Putamen (tissue), 1 donor: ENCODE results near the gene MFSD11.
"Not testable (repeated sequence)": the region's sequence is repeated elsewhere in the genome, so short reads cannot be mapped to it uniquely, and the experiment has no call there.

Source experiments
- DNase-seq: peaks from one replicate; pipeline ENCODE4 v3.0.0-alpha.2; 2016; ENCODE audit warnings: low spot score

Gene MFSD11

DNA sequence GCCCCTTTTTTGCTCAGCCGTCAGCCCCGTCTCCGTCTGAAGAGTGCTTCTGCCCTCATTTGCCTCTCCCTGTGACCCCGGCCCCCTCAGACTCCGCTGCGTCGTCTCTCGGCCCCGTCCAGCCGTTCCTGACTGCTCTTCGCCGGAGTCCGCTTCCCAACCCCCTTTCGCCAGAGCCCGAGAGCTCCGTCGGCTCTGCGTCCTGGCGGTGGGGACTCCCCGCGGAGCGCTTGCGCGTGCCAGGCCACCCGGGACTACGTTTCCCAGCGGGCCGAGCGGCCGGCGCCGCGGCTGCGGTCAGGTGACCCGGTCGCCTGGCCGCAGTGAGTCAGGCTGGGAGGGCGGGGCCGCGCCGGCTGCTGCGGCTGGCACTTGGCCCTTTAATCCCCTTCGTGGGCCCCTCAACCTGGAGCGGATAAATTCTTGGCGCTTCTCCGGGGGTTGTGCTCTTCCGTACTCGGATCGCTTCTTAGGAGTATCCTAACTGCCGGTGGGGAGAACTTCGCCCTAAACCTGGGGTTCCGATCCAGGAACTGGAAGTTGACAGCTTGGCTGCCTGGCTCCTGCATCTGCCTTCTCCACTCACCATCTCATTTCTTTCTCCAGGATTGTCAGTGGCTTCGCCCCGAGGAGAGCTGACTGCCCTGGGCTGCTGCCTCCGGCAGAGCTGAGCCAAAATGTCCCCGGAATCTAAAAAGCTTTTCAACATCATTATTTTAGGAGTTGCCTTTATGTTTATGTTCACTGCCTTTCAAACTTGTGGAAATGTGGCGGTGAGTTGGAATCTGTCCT lies at the start of gene MFSD11:
MFSD11 (plus strand) TSS at position 444 of the 792 bp plus-strand sequence; CDS start at position 678, 234 bp downstream.
- DNase-seq = peak; percentile 93

DNA sequence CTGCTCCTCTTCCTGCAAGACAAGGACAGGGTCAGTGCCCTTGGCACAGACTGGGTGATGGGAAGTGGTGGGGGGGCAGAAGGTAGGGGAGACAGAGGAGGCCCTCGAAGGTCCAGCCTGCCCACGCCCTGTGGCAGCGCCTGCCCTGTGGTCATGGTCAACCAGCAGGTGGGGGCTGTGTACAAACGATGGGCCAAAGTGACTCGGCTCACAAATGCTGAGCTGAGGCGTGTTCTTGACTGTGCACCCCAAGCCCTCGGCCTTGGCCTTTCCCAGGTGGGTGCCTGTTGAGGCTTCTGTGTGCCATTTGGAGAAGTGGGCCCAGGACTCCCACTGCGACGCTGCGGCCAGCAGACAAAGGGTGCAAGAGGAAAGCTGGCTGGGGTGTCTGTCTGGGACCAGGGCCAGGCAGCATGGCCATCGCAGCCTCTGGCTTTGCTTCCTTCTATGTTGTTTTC lies 49.7 kb upstream of the MFSD11 start:
- DNase-seq = no peak

DNA sequence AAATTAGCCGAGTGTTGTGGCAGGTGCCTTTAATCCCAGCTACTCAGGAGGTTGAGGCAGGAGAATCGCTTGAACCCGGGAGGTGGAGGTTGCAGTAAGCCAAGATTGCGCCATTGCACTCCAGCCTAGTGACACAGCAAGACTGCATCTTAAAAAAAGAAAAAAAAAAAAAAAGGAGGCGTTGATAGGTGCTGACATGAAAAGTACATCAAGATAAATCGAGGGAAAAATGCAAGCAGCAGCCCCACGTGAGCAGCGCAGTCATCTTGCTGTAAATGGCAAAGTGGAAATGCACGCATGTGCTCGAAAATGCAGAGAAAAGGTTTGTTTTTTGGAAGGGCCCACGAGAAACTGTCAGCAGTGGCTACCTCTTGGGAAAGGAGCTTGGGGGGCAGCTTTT lies 48.1 kb upstream of the MFSD11 start:
- DNase-seq = peak; percentile 69

DNA sequence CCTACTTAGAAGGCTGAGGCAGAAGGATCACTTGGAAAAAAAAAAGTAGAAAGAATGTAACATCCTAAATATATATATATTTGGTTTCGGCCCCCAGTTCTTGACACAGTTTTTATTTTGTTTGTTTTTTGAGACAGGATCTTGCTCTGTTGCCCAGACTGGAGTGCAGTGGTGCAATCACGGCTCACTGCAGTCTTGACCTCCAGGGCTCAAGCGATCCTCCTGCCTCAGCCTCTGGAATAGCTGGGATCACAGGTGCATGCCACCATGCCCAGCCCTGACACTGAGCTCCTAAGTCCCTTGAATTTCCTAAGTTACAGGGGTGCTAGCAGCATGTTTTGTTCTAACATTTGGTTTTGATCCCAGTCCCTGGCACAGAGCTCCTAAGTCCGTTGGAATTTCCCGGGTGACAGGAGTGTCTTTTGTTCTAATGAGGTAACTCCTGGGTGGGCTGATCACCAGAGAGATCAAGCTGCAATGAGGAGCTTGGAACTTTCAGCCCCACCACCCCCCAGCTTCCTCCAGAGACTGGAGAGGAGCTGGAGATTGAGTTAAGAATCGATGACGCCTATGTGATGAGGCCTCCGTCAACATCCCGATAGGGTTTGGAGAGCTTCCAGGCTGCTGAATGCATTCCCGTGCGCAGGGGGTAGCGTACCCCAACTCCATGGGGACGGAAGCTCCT lies 47.2 kb upstream of the MFSD11 start:
- no peak for DNase-seq

DNA sequence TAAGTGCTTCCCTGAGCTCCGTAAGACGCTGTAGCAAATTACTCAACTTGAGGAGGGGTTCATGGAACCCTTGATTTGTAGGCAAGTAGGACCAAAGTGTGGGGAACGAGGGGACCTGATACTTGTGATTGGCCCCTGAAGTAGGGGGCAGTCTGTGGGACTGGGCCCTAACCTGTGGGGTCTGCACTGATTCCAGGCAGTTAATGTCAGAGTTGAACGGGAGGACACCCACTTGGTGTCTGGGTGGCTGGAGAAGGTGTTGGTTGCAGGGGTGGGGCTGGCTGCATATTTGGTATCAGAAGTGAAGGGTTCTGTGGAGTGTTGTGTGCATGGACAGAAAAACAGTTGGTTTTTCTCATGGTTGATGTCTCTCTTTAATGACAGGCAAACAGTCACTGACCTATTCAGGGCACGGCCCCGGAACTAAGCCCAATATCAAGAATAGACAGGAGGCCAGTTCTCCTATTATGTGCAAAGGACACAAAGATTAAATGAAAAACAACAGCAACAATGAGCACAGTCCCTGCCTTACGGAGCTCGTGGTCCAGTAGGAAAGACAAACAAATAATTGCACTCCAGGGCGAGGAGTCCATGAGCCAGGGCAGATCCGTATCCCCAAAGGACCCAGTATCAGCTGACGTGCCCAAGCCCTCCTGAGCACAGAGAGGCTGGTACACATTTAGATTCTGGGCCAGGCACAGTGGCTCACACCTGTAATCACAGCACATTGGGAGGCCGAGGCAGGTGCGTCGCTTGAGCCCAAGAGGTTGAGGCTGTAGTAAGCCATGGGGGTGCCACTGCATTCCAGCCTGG lies 46.3 kb upstream of the MFSD11 start:
- no peak for DNase-seq

DNA sequence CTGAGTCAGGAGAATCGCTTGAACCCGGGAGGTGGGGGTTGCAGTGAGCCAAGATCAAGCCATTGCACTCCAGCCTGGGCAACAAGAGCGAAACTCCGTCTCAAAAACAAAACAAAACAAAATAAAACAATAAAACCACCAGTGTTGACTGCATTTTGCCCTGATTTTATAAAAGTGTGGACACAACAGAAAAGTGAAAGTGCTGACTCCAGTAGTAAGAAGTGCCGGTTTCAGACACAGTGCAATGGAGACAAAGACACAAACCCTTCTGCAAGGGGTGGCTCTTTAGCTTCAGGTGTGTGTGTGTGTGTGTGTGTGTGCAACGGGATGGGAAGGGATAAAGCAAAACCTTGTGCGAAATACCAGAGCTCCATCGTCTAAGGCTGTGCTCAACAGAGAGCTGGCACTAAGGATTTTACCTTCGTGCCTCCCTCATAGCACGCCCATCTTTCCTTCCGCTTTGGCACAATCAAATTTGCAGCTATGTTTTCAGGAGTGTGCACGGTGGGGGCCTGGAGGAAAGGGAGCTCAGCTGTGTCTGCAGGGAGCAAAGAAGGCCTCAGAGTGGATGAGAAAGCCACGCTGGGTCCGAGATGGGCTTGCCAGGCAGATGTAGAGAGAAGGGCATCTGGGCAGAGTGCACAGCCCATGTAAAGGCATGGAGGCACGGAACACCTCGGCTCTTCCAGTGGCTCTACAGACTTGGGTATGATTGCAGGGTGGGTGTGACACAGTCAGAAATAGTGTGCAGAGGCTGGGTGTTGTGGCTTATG lies 42.7 kb upstream of the MFSD11 start:
- DNase-seq = no peak

DNA sequence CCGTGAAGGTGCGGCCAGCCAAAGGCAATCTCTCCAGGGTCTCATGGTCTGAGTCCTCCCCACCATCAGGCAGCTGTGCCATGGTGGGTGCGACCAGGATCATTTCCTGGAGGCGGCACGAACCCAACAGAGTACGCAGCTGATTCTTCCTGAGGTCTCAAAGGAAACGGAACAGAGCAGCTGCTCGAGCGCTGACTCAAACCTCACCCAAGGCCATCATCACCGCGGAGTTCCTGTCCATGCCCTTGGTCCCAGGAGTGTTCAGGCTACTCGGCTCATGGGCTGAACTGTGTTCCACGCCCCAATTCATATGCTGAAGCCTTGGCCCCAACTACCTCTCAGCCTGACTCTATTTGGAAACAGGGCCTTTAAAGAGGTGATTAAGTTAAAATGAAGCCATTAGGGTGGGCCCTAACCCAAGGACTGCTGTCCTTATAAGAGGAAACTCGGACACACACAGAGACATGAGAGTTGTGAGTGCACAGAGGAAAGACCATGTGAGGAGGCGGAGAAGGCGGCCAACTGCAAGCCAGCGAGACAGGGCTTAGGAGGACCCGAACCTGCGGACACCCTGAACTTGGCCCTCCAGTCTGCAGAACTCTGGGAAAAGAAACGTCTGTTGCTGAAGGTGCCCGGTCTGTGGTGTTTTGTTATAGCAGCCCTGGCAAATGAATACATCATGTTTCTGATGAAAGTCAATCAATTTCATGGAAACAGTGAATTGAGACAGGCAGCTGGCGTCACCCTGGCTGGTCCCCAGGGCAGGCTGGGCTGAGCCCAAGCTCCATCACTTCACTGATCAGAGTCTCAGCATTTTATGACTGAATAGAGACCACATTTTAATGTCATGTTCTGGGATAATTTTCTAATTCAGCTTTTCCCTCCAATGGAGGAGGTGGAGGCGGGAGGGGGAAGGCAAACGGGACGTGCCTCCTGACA lies 40.9 kb upstream of the MFSD11 start:
- DNase-seq = no peak

DNA sequence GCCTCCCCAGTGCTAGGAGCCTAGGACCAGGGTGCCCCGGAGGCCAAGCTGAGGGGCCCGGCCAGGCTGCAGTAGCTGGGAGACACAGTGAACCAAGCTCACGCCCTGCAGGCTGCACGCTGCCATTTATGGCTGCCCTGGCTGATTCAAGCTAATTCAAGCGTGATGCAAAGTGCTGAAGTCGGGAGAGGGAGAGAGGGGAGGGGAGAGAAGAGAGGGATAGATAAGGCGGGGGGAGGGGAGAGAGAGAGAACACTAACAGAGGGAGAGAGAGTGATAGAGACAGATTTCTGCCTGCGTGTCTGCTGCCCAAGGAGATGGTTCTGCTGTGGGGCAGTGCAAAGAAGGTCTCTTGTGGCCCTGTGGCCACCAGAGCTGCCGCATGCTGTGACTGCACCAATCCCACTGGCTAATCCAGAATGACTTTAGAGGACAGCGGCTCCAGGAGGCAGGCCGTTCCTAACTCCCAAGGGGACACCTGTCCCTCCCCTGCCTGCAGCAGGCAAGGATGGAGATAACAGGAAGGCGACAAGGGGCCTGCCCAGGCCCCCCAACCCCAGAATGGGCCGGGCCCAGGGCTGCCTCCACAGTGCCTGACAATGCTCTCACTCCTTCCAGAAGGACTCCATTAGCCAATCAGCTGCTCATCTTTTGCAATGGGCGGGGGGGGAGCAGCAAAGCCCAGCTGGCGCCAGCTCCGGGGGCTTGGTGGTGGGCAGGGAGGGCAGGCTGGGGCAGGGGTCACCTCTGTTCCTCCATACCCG lies 40.0 kb upstream of the MFSD11 start:
- no peak for DNase-seq

DNA sequence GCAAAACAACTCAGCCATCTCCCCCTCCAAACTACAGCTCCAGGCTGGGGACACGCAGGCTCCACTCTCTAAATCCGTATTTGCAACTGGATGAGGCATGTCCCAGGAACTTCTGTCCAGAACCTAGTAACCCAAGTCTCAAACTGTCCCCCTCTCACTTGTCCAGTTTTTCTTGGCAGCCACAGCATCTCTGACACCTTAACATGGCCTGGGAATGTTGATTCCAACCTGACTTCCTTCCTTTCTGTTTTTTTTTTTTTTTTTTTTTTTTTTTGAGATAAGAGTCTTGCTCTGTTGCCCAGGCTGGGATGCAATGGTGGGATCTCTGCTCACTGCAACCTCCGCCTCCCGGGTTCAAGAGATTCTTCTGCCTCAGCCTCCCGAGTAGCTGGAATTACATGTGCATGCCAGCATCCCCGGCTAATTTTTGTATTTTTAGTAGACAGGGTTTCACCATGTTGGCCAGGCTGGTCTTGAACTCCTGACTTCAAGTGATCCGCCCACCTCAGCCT lies 39.4 kb upstream of the MFSD11 start:
- not testable (repeated sequence) for DNase-seq

DNA sequence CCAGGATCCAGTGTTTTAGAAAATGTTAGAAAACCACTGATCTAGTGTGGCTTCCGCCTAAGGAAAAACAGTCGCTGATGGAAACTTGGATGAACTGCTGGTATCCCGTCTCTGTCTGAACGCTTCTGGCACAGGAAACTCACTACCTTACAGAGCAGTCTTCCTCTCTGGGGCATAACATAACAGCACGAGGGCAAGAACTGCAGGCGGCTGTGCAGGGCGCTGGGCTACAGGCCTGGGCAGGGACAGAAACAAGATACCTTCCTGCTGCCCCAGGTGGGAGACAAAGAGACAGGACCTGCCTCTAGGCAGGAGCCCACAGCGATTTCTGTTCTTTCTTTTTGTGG lies 37.7 kb upstream of the MFSD11 start:
- no peak for DNase-seq

DNA sequence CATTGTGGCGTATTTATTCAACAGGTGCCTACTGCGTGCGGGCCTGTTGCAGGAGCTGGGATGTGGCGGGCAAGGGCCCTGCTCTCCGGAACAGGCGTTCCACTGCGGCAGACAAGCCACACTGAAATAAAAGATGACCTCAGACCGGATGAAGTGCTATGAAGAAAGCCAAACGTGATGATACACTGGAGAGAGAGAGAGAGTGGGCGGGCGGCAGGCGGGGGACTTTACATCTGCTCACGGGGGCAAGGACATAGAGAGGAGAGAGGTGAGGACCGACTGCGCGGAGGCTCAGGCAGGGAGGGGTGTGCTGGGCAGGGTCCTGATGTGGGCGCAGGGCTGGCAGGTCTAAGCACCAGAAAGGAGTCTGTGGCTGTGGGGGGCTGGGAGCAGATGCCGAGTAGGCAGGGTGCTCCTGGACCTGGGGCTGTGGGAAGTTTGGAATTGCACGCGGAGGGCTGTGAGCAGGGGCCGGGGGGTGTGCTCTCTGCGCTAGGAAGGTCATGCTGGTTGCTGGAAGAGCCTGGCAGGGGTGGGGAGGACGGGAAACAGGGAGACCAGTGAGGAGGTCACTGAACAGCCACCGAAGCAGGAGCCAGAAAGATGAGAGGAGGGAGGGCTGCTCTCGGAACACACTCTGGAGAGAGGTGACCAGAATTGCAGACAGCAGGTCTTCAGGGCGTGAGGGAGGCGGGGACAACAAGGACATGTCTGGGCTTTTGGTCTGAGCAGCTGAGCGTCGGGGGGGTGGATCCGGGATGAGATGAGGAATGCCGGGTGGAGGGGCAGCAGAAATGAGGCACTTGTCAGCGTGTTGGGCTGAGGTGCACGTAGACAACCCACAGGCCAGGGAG lies 37.1 kb upstream of the MFSD11 start:
- no peak for DNase-seq

DNA sequence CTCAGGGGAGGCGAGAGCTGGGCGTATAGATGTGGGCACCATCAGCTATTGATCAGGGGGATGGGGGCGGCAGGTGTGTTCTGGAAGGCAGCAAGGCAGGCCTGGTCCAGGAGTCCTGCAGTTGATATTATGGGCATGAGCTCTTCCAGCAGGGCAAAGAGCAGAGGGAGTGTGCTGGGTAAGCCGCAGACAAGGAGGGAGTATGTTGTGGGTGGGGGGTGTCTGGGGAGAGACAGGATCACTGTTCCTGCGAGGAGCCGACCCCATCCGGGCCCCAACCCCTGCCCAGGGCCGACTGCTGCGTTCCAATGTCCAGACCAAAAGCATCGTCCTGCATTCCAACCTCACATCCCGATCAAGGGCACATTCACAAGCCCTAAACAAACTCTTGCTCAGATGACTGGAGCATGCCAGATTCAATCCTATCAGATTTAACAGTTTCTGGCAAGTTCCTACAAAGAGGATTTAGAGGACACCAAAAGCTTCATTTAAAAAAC lies 36.4 kb upstream of the MFSD11 start:
- DNase-seq = no peak

DNA sequence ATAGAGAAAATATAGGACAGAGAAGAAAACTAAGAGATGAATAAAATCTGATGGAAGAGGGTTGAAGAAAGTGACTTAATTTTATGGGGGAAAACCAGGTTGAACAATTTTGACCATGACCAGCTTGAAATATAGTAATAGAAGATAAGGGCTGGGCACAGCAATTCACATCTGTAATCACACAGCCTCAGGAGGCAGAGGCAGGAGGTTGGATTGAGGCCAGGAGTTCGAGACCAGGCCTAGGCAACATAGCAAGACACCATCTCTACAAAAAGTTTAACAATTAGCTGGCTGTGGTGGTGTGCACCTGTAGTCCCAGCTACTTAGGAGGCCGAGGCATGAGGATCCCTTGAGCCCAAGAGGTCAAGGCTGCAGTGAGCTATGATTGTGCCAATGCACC lies 35.8 kb upstream of the MFSD11 start:
- no peak for DNase-seq

DNA sequence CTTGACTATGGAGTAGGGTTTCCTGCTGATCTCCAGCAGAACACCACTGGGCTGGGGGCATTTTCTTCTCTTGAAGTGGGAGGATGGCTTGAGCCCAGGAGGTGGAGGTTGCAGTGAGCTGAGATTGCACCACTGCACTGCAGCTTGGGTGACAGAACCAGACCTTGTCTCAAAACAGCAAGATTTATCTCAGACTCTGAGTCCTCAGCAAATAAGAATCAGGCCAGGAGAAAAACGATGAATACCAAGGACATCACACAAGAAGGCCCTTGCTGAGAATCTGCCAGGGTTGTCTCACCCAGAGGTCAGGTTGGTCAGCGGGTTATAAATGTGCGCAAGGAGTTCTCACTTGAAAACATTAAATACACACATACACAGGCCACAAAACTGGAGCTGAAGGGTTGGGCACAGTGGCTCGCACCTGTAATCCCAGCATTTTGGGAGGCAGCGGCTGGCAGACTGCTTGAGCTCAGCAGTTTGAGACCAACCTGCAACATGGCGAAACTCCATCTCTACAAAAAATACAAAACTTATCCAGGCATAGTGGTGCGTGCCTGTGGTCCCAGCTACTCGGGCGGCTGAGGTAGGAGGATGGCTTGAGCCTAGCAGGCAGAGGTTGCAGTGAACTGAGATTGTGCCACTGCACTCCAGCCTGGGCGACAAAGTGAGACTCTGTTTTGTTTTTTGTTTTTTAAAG lies 34.8 kb upstream of the MFSD11 start:
- no peak for DNase-seq

DNA sequence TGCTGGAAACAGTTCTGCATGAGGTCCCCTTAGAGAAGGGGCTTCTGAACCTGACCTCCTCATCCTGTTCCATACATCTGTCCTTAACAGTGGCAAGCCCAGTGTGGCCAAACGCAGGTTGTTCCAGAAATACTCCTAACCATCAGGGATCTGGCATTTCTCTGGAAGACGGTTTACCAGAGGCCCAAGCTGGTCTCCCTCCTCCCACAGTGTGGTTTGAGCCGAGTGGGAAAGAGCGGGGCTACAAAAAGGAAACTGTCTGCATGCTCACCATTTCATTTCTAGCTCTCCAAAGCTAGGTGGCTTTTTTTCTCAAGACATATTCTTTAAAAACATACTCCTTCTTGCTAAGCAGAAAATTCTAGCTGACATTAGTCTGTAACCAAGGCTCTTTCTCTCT lies 33.1 kb upstream of the MFSD11 start:
- DNase-seq = no peak

DNA sequence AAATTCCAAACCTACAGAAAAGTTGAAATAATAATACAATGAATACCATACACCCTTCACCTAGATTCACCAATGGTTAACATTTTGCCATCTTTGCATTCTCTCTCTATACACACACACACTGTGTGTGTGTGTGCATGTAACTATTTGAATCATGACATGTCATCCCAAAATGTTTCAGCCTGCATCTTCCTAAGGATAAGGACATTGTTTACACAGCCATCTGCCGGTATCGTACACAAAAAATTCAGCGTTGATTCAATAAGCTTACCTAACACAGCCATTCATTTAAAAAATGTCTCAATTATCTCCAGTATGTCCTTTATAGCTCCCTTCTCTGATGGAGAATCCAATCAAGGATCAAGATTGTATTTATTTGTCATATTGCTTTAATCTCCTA lies 31.1 kb upstream of the MFSD11 start:
- no peak for DNase-seq

DNA sequence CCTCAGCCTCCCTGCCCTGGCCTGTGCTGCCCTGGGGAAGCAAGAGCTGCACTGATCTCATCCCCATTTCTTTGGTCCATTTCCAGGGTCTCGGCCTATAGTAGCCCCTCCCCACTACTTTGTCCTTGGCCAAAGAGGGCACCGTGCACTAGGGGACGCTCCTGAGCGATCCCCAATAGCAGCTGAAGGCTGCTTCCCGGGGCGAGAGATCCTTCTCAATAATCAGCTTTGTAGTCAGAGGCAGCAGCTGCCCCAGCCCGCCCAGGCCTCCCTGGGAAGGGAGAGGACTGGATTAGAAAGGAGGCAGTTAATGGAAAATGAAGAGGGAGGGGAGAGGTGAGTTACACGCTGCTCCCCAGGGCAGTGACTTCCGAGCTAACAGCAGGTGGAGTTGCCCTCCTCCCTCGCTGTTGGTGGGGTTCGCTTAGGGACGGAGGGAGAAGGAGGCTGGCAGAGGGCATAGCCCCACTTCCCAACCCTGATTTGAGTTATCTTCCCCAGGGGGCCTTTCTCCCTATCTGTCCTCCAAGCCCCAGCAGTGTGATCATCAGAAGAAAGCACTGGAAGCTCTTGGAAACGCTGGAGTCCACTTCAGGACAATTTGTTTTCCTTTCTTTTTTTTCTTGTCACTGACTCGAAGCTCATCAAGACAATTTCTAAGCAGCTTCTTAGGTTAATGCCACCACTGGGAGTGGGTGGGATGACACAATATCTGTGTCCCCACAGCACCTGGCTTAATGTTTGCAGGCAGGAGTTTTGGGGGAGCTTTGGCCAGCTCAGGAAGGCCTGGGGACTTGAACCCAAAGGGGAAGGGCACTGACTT lies 29.7 kb upstream of the MFSD11 start:
- DNase-seq = peak; percentile 80
